ENCODE results near the gene EPN2. TPM values are rescaled to one million over a fixed set of nuclear protein-coding genes. Genes with fewer than 3 reads are reported as not detected.

The EPN2 gene
- total RNA-seq, 6 experiments from 2014 or later: 6.6 to 18.1 (median 11.4) TPM

DNA sequence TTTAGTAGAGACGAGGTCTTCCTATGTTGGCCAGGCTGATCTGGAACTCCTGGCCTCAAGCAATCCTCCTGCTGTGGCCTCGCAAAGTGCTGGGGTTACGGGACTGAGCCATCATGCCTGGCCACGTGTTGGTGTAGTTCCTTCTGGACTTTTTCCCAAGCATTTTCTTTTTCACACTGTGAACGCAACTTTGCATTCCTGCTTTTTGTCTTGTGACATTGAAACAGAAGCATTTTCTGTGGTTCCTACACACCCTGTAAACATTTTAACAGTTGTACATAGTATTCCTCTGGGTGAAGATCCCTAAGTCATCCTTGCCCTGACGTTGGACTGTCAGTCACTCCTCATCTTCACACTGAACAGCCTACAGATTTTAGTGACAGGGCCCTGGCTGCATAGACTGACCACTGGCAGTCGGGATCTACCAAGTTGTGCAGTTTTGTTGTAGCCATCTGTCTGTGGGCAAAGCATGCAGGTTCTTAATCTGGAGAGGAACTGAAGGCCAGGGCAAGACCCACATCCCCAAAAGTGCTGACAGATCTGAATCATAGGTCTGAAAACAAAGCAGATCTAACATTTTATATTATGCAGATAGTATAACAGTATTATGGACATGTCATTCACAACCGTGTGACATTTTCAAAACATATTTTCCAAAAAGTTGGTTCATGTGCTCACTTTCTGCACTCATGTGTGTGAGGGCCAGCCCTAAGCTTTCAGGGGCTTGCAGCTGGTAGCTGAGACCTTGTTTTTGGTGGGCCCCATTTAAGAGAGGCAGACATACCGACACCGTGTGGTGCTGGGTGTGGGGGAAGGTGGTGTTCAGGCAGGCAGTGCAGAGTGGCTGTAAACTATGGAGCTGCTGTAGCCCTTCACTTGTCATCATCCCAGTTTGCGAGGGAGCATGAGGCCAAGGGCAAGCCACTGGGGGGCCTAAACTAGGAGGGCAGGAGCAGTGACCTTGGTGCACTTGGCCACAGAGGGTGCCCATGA, 59.9 kb downstream of the EPN2 start:
- Histone ChIP-seq H3K4me3 (no peak overlapping the region), H3K4me1 (no peaks in the 10 kb centered on the region), H3K27ac (no peak overlapping the region), H3K36me3 (no peaks in the 10 kb centered on the region), H3K9me3 (no peaks in the 10 kb centered on the region), H3K27me3 (no peaks in the 10 kb centered on the region)
- ATAC-seq (no peak), DNase-seq (no peak)
- 82% methylated on average over 7 of the region's 11 CpGs for WGBS (ENCODE audit: insufficient coverage, low coverage, low lambda C conversion rate, missing lambda C conversion rate)
- intact Hi-C loops (cut with DNase I): loop anchor here in 1 of 2 donors (10.0 kb wide), 1 partner anchor 58 kb away; no protein-coding TSS in a partner anchor
- no peak for TF ChIP-seq POLR2A (IDR thresholded peaks at IDR 0.05)
- TF ChIP-seq, protein P1, sequence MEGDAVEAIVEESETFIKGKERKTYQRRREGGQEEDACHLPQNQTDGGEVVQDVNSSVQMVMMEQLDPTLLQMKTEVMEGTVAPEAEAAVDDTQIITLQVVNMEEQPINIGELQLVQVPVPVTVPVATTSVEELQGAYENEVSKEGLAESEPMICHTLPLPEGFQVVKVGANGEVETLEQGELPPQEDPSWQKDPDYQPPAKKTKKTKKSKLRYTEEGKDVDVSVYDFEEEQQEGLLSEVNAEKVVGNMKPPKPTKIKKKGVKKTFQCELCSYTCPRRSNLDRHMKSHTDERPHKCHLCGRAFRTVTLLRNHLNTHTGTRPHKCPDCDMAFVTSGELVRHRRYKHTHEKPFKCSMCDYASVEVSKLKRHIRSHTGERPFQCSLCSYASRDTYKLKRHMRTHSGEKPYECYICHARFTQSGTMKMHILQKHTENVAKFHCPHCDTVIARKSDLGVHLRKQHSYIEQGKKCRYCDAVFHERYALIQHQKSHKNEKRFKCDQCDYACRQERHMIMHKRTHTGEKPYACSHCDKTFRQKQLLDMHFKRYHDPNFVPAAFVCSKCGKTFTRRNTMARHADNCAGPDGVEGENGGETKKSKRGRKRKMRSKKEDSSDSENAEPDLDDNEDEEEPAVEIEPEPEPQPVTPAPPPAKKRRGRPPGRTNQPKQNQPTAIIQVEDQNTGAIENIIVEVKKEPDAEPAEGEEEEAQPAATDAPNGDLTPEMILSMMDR (IDR thresholded peaks at IDR 0.05): no peak

DNA sequence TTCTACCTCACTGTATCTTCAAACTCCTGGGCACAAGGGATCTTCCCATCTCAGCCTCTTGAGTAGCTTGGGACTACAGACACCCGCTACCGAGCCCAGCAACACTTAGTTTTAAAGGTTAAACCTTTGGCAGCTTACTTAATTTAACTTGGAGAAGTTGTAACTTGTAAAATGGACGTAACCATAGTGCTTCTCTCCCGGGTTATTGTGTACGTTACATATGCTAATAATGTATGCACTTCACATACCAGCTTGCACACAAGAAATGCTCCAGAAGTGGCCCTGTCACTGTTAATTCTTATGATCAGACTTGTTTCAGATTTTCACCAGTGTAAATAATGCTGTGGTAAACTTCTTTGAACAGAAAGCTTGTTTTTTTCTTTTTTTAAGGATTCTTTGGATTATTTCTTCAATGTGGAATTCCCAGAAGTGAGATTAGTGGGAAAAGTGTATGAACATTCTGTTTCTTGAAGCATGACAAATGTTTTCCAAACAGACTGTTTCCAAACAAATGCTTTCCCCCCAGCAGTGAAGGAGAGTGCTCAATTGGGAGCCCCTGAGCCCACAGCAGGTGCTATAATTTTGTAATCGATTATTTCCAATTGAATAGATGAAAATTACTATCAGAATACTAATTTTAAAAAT, 61.5 kb downstream of the EPN2 start:
- no peak for ATAC-seq
- 89% methylated on average over 6 of the region's 6 CpGs for WGBS (ENCODE audit: insufficient coverage, low coverage, low lambda C conversion rate, missing lambda C conversion rate)
- Histone ChIP-seq H3K27me3 (no peaks in the 10 kb centered on the region), H3K36me3 (no peaks in the 10 kb centered on the region), H3K4me3 (no peak overlapping the region), H3K4me1 (no peaks in the 10 kb centered on the region), H3K27ac (no peak overlapping the region), H3K9me3 (no peaks in the 10 kb centered on the region)
- TF ChIP-seq, protein P1 (IDR thresholded peaks at IDR 0.05): no peak
- TF ChIP-seq POLR2A (IDR thresholded peaks at IDR 0.05): no peak
- no peak for DNase-seq
- intact Hi-C loops (cut with DNase I): loop anchor here in 1 of 2 donors (10.0 kb wide), 1 partner anchor 56 kb away; no protein-coding TSS in a partner anchor

DNA sequence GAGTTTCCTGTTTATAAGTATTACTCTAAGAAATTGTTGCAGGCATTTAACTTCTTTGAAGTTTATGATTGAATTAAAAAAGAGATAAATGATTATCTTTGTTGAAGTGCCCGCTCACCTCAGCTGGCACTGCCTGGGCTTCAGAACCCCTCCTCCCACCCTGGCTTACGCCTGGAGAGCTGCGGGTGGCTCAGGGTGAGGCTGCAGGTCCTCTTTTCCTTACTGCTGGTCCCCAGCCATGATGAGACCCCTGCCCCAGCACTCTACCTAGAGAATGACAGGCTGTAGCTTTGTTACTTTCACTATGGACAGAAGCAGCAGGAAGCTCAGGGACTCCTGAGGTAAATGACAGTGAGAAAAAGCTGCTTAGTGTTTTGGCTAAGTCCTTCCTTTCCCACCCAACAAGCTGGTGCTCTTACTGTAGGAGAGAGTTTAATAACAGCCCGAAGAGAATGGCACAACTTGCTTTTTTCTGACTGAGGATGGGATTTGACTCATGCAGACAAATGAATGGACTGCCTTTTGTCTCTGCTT, 62.1 kb downstream of the EPN2 start:
- ATAC-seq (no peak), DNase-seq (peak in 1 of 3 donors; percentile 16)
- TF ChIP-seq, protein P1 (IDR thresholded peaks at IDR 0.05): no peak
- Histone ChIP-seq H3K27ac (no peak overlapping the region), H3K4me3 (no peak overlapping the region), H3K4me1 (peaks cover 0 to 6% (median 0%) of the 10 kb centered on the region in 4 donors), H3K27me3 (no peaks in the 10 kb centered on the region), H3K36me3 (no peaks in the 10 kb centered on the region), H3K9me3 (no peaks in the 10 kb centered on the region)
- WGBS (ENCODE audit: insufficient coverage, low coverage, low lambda C conversion rate, missing lambda C conversion rate): 96% methylated on average over 4 of the region's 4 CpGs
- intact Hi-C loops (cut with DNase I): loop anchor here in 1 of 2 donors (10.0 kb wide), 1 partner anchor 56 kb away; no protein-coding TSS in a partner anchor

DNA sequence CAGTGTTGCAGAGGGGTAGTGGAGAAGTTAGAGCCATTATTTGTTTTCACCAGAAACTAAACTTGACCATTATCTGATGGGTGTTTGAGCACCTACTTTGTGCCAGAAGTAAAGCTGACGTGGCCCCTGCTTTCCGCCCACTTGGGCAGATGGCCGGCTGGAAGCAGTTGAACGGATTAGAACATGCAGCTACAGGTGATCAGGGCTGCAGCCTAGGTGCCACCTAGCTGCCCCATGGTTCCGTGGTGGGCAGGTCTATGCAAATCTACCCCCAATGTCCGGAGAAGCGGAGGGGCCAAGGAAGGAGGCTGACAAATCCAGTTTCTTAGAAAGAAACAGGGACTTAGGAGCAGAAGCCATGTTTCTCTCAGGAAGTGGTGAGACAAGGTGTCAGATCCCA, 62.7 kb downstream of the EPN2 start:
- TF ChIP-seq POLR2A (IDR thresholded peaks at IDR 0.05): no peak
- TF ChIP-seq, protein P1 (IDR thresholded peaks at IDR 0.05): no peak
- Histone ChIP-seq H3K9me3 (no peaks in the 10 kb centered on the region), H3K4me3 (no peak overlapping the region), H3K27ac (no peak overlapping the region), H3K27me3 (no peaks in the 10 kb centered on the region), H3K4me1 (peaks cover 0 to 10% (median 0%) of the 10 kb centered on the region in 4 donors), H3K36me3 (no peaks in the 10 kb centered on the region)
- ATAC-seq: no peak
- 90% methylated on average over 5 of the region's 7 CpGs for WGBS (ENCODE audit: insufficient coverage, low coverage, low lambda C conversion rate, missing lambda C conversion rate)
- intact Hi-C loops (cut with DNase I): loop anchor here in 1 of 2 donors (10.0 kb wide), 1 partner anchor 55 kb away; no protein-coding TSS in a partner anchor
- DNase-seq: peak in 1 of 3 donors; percentile 28

All from right lobe of liver (tissue), 6 donors.